Measurements from ENCODE around the gene CRACDL.
A peak's percentile ranks its signal among the peaks of the same experiment; 100 is the strongest.

The CRACDL gene

DNA sequence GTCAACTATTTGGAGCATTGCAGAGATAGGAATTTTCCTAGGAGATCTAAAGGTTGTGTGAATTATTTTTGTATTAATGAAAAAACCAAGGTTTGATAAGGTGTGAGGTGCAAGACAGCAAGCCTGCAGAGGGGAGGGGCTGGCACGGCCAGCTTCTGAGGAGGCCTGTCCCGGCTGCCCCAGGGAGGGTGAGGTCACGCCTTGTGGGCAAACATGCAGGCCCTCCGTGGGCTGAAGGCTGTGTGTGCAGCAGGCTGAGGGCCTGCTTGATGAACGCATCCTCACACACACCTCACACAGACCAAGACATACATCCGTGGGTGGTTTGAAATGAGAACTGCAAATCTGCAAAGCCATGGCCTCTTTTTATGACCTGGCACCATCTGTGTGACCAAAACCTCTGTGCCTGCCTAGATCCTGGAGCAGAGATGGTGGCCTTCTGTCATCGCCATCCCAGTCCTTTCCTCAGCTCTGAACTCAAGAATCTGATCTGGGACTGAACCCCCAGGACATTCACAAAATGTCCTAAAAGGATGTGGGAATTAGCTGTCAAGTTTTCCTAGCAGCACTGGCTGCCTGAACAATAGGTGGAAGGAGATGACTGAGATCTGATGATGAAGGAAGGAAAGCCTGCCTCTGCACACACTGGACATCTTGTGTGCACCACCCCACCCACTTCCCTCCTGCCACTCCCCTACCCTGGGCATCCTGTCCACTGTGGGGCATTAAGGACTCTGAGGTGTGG, 102.7 kb downstream of the CRACDL start:
- no peak overlapping the region for H3K14ac ChIP-seq (ENCODE audit: low read length)
- H3K27ac ChIP-seq (ENCODE audit: low read depth, low read length) = no peak overlapping the region
- H4K12ac ChIP-seq (ENCODE audit: low read depth, low read length) = no peak overlapping the region
- H4K8ac ChIP-seq (ENCODE audit: low read depth, low read length) = no peak overlapping the region
- no peak overlapping the region for H3K18ac ChIP-seq (ENCODE audit: low read length)
- H2BK5ac ChIP-seq (ENCODE audit: low read depth, low read length, poor library complexity) = no peak overlapping the region
- no peak overlapping the region for H2AFZ ChIP-seq (ENCODE audit: insufficient read depth, low read length, poor library complexity)
- H3K4ac ChIP-seq (ENCODE audit: low read depth, low read length) = no peak overlapping the region
- no peaks in the 10 kb centered on the region for H3K27me3 ChIP-seq (ENCODE audit: insufficient read depth, low read length)
- no peak overlapping the region for H4K91ac ChIP-seq (ENCODE audit: low read depth, low read length)
- peak overlapping the region; percentile 30 for H2BK12ac ChIP-seq (ENCODE audit: low read length)
- no peaks in the 10 kb centered on the region for H3K36me3 ChIP-seq (ENCODE audit: control insufficient read depth in 1 of 2, insufficient read depth in 2 of 2, low read length in 2 of 2)
- DNase-seq = no peak
- no peak overlapping the region for H2AK5ac ChIP-seq (ENCODE audit: low read length)
- H3K4me1 ChIP-seq (ENCODE audit: control insufficient read depth in 1 of 2, insufficient read depth in 2 of 2, low read length in 2 of 2) = no peaks in the 10 kb centered on the region
- H3K23ac ChIP-seq (ENCODE audit: low read length) = no peak overlapping the region
- no peaks in the 10 kb centered on the region for H3K79me1 ChIP-seq (ENCODE audit: low read length)
- no peak overlapping the region for H3K4me2 ChIP-seq (ENCODE audit: low read length)
- peaks cover 2% of the 10 kb centered on the region for H3K9me3 ChIP-seq (ENCODE audit: insufficient read depth, low read depth, low read length)
- WGBS (ENCODE audit: extremely low coverage, insufficient coverage, insufficient read length) = no CpG with 5 or more reads among the region's 7 CpGs
- no peak overlapping the region for H3K4me3 ChIP-seq (ENCODE audit: low read depth, low read length)
- H3K79me2 ChIP-seq (ENCODE audit: control insufficient read depth, insufficient read depth, low read length, poor library complexity) = no peaks in the 10 kb centered on the region
- H3K9ac ChIP-seq (ENCODE audit: low read length) = no peak overlapping the region
- no peak overlapping the region for H2BK120ac ChIP-seq (ENCODE audit: insufficient read depth, low read length, poor library complexity)

- no peak overlapping the region for H3K18ac ChIP-seq (ENCODE audit: low read length)
- H3K27ac ChIP-seq (ENCODE audit: low read depth, low read length) = no peak overlapping the region
- H3K4me3 ChIP-seq (ENCODE audit: low read depth, low read length) = peak overlapping the region; percentile 24
- H3K4me2 ChIP-seq (ENCODE audit: low read length) = no peak overlapping the region
- no peak overlapping the region for H2AFZ ChIP-seq (ENCODE audit: insufficient read depth, low read length, poor library complexity)
- DNase-seq = no peak
- H2BK120ac ChIP-seq (ENCODE audit: insufficient read depth, low read length, poor library complexity) = no peak overlapping the region
- no peaks in the 10 kb centered on the region for H3K27me3 ChIP-seq (ENCODE audit: insufficient read depth, low read length)
- no peak overlapping the region for H3K4ac ChIP-seq (ENCODE audit: low read depth, low read length)
- no peak overlapping the region for H3K23ac ChIP-seq (ENCODE audit: low read length)
- no peaks in the 10 kb centered on the region for H3K79me1 ChIP-seq (ENCODE audit: low read length)
- no peak overlapping the region for H4K12ac ChIP-seq (ENCODE audit: low read depth, low read length)
- H2BK5ac ChIP-seq (ENCODE audit: low read depth, low read length, poor library complexity) = no peak overlapping the region
- H3K36me3 ChIP-seq (ENCODE audit: control insufficient read depth in 1 of 2, insufficient read depth in 2 of 2, low read length in 2 of 2) = no peaks in the 10 kb centered on the region
- peaks cover 2% of the 10 kb centered on the region for H3K9me3 ChIP-seq (ENCODE audit: insufficient read depth, low read depth, low read length)
- no peak overlapping the region for H2BK12ac ChIP-seq (ENCODE audit: low read length)
- no peaks in the 10 kb centered on the region for H3K4me1 ChIP-seq (ENCODE audit: control insufficient read depth in 1 of 2, insufficient read depth in 2 of 2, low read length in 2 of 2)
- H4K91ac ChIP-seq (ENCODE audit: low read depth, low read length) = peak overlapping the region; percentile 4
- no peaks in the 10 kb centered on the region for H3K79me2 ChIP-seq (ENCODE audit: control insufficient read depth, insufficient read depth, low read length, poor library complexity)
- WGBS (ENCODE audit: extremely low coverage, insufficient coverage, insufficient read length) = no CpG with 5 or more reads among the region's 7 CpGs
- H3K9ac ChIP-seq (ENCODE audit: low read length) = no peak overlapping the region
- no peak overlapping the region for H3K14ac ChIP-seq (ENCODE audit: low read length)
- H2AK5ac ChIP-seq (ENCODE audit: low read length) = no peak overlapping the region
- H4K8ac ChIP-seq (ENCODE audit: low read depth, low read length) = no peak overlapping the region
These were observed 103.9 kb downstream of the CRACDL start for GRCh38 chr2:98832172-98832571.

GRCh38 chr2:98830571-98831145, 105.4 kb downstream of the CRACDL start:
- no CpG with 5 or more reads among the region's 5 CpGs for WGBS (ENCODE audit: extremely low coverage, insufficient coverage, insufficient read length)
- Histone ChIP-seq H3K9ac (ENCODE audit: low read length) (no peak overlapping the region), H2AK5ac (ENCODE audit: low read length) (no peak overlapping the region), H3K4me3 (ENCODE audit: low read depth, low read length) (no peak overlapping the region), H3K4me1 (ENCODE audit: control insufficient read depth in 1 of 2, insufficient read depth in 2 of 2, low read length in 2 of 2) (no peaks in the 10 kb centered on the region), H3K18ac (ENCODE audit: low read length) (no peak overlapping the region), H4K91ac (ENCODE audit: low read depth, low read length) (peak overlapping the region; percentile 50), H2BK5ac (ENCODE audit: low read depth, low read length, poor library complexity) (no peak overlapping the region), H2AFZ (ENCODE audit: insufficient read depth, low read length, poor library complexity) (no peak overlapping the region), H3K4me2 (ENCODE audit: low read length) (no peak overlapping the region), H3K23ac (ENCODE audit: low read length) (no peak overlapping the region), H4K12ac (ENCODE audit: low read depth, low read length) (no peak overlapping the region), H3K14ac (ENCODE audit: low read length) (peak overlapping the region; percentile 0), H3K27ac (ENCODE audit: low read depth, low read length) (no peak overlapping the region), H2BK120ac (ENCODE audit: insufficient read depth, low read length, poor library complexity) (peak overlapping the region; percentile 12), H3K79me1 (ENCODE audit: low read length) (no peaks in the 10 kb centered on the region), H4K8ac (ENCODE audit: low read depth, low read length) (no peak overlapping the region), H3K27me3 (ENCODE audit: insufficient read depth, low read length) (no peaks in the 10 kb centered on the region), H3K4ac (ENCODE audit: low read depth, low read length) (no peak overlapping the region), H2BK12ac (ENCODE audit: low read length) (no peak overlapping the region), H3K36me3 (ENCODE audit: control insufficient read depth in 1 of 2, insufficient read depth in 2 of 2, low read length in 2 of 2) (no peaks in the 10 kb centered on the region), H3K79me2 (ENCODE audit: control insufficient read depth, insufficient read depth, low read length, poor library complexity) (no peaks in the 10 kb centered on the region), H3K9me3 (ENCODE audit: insufficient read depth, low read depth, low read length) (peaks cover 2% of the 10 kb centered on the region)
- peak in 1 of 2 donors; percentile 34 for DNase-seq

DNA sequence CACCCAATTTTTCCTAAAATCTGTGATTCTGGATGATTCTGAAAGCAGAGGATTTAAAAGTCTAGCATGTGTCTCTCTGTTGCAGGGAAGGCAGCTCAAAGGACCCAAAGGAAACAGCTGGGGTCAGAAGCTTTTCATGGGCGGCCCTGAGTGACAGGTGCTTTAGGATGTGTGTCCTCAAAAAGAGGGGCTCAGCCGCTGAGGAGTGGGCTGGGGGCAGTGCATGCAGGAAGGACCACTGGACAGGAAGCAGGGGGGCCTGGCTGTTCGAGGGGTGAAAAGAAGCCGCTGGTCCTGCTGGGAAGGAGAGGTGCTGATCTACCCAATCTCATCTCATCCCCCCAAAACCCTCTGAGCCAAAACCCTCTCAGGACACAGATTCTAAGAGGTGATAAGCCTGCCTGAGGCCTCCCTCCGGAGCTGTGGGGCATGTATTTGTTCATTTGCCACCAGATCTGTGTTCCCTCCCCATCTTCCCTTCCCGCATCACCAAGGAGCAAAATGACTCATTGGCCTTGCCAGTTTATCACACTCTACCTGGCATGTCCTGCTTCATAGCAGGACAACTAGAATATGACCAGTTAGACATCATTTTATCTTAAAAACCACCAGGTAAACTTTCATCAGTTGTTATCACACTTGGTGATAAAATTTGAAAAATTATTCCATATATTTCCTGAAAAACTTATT, 106.3 kb downstream of the CRACDL start:
- H3K9me3 ChIP-seq (ENCODE audit: insufficient read depth, low read depth, low read length) = peaks cover 5% of the 10 kb centered on the region
- H3K4me1 ChIP-seq (ENCODE audit: control insufficient read depth in 1 of 2, insufficient read depth in 2 of 2, low read length in 2 of 2) = no peaks in the 10 kb centered on the region
- H3K18ac ChIP-seq (ENCODE audit: low read length) = no peak overlapping the region
- H3K79me1 ChIP-seq (ENCODE audit: low read length) = no peaks in the 10 kb centered on the region
- no peak overlapping the region for H2AK5ac ChIP-seq (ENCODE audit: low read length)
- no peak overlapping the region for H3K14ac ChIP-seq (ENCODE audit: low read length)
- H3K9ac ChIP-seq (ENCODE audit: low read length) = no peak overlapping the region
- DNase-seq = peak in 1 of 2 donors; percentile 50
- WGBS (ENCODE audit: extremely low coverage, insufficient coverage, insufficient read length) = no CpG with 5 or more reads among the region's 6 CpGs
- H3K4me3 ChIP-seq (ENCODE audit: low read depth, low read length) = no peak overlapping the region
- no peak overlapping the region for H3K4me2 ChIP-seq (ENCODE audit: low read length)
- H2BK5ac ChIP-seq (ENCODE audit: low read depth, low read length, poor library complexity) = no peak overlapping the region
- no peaks in the 10 kb centered on the region for H3K79me2 ChIP-seq (ENCODE audit: control insufficient read depth, insufficient read depth, low read length, poor library complexity)
- H4K8ac ChIP-seq (ENCODE audit: low read depth, low read length) = no peak overlapping the region
- no peak overlapping the region for H3K4ac ChIP-seq (ENCODE audit: low read depth, low read length)
- no peak overlapping the region for H3K23ac ChIP-seq (ENCODE audit: low read length)
- no peak overlapping the region for H4K12ac ChIP-seq (ENCODE audit: low read depth, low read length)
- no peak overlapping the region for H2AFZ ChIP-seq (ENCODE audit: insufficient read depth, low read length, poor library complexity)
- no peak overlapping the region for H3K27ac ChIP-seq (ENCODE audit: low read depth, low read length)
- no peaks in the 10 kb centered on the region for H3K27me3 ChIP-seq (ENCODE audit: insufficient read depth, low read length)
- peak overlapping the region; percentile 20 for H4K91ac ChIP-seq (ENCODE audit: low read depth, low read length)
- H3K36me3 ChIP-seq (ENCODE audit: control insufficient read depth in 1 of 2, insufficient read depth in 2 of 2, low read length in 2 of 2) = no peaks in the 10 kb centered on the region
- no peak overlapping the region for H2BK120ac ChIP-seq (ENCODE audit: insufficient read depth, low read length, poor library complexity)
- no peak overlapping the region for H2BK12ac ChIP-seq (ENCODE audit: low read length)
